OCI-LY7 (cell line): Measurements from ENCODE around the gene ZXDA. TPM values are rescaled to one million over a fixed set of nuclear protein-coding genes. Genes with fewer than 3 reads are reported as not detected.

ENCODE experiments used
- BruUV-seq: library from RNA; stranded (reverse); fragments of 400-500 nt; replicated peaks from 2 replicates; lab custom pipeline; 2021; lab: Mats Ljungman, UMichigan
- CTCF ChIA-PET: fragments of 300-600 bp; sonication (Branson Sonifier 250); formaldehyde crosslinking; loops from one replicate; lab custom pipeline; 2022; ENCODE audit warnings: antibody characterized with exemption; ENCODE audit not compliant: unreplicated experiment; lab: Charles Lee
- POLR2A ChIA-PET: fragments of 300-600 bp; sonication (Branson Sonifier 250); formaldehyde crosslinking; loops from one replicate; lab custom pipeline; 2022; ENCODE audit warnings: antibody characterized with exemption; lab: Charles Lee
- DNase-seq: peaks from one replicate; pipeline ENCODE4 v3.0.0-alpha.2; 2015; ENCODE audit warnings: low spot score
- H2AFZ ChIP-seq: fragments of 200-600 bp; sonication (generic), shearing (Covaris generic); 2 replicates; pipeline ENCODE4 v1.6.1; 2014; ENCODE audit warnings: mild to moderate bottlenecking, antibody characterized with exemption, low read length, moderate library complexity
- H3K27ac ChIP-seq: fragments of 200-600 bp; sonication (generic); 2 replicates; pipeline ENCODE4 v1.5.1; 2014; ENCODE audit warnings: mixed run types, low read depth, mild to moderate bottlenecking, moderate library complexity, low read length, inconsistent platforms; ENCODE audit not compliant: poor library complexity, severe bottlenecking
- H3K36me3 ChIP-seq: fragments of 200-600 bp; sonication (generic); 2 replicates; pipeline ENCODE4 v1.6.1; 2014; ENCODE audit warnings: mild to moderate bottlenecking, antibody characterized with exemption, low read length, moderate library complexity, mixed read lengths; ENCODE audit not compliant: insufficient read depth
- H3K4me1 ChIP-seq: fragments of 200-600 bp; sonication (generic); 2 replicates; pipeline ENCODE4 v1.5.1; 2014; ENCODE audit warnings: mild to moderate bottlenecking, low read length; ENCODE audit not compliant: insufficient read depth, poor library complexity, severe bottlenecking
- H3K4me2 ChIP-seq: fragments of 200-600 bp; sonication (generic); 2 replicates; pipeline ENCODE4 v1.6.1; 2014; ENCODE audit warnings: mild to moderate bottlenecking, low read length
- H3K4me3 ChIP-seq: fragments of 200-600 bp; sonication (generic); 2 replicates; pipeline ENCODE4 v1.5.1; 2014; ENCODE audit warnings: mild to moderate bottlenecking, low read depth, low read length; ENCODE audit not compliant: poor library complexity, severe bottlenecking
- H3K79me2 ChIP-seq: fragments of 200-600 bp; sonication (generic); 2 replicates; pipeline ENCODE4 v1.6.1; 2016; ENCODE audit warnings: low read depth, mild to moderate bottlenecking, low read length, moderate library complexity, mixed read lengths; ENCODE audit not compliant: insufficient read depth
- H3K9me2 ChIP-seq: fragments of 200-600 bp; sonication (generic); 2 replicates; pipeline ENCODE4 v1.6.1; 2016; ENCODE audit warnings: mild to moderate bottlenecking, low read length, mixed read lengths; ENCODE audit not compliant: insufficient read depth
- H3K9me3 ChIP-seq: fragments of 200-600 bp; sonication (generic); 2 replicates; pipeline ENCODE4 v1.6.1; 2014; ENCODE audit warnings: mild to moderate bottlenecking, mixed run types, low read length, mixed read lengths
- H4K20me1 ChIP-seq: fragments of 200-600 bp; sonication (generic); 2 replicates; pipeline ENCODE4 v1.6.1; 2014; ENCODE audit warnings: mild to moderate bottlenecking, antibody characterized with exemption, low read length, moderate library complexity, mixed read lengths; ENCODE audit not compliant: insufficient read depth
- EZH2phosphoT487 ChIP-seq: fragments of 200-600 bp; sonication (generic); IDR thresholded peaks from 2 replicates; pipeline ENCODE4 v1.6.1; 2018; ENCODE audit warnings: low read depth, borderline replicate concordance, mild to moderate bottlenecking, mixed run types, antibody characterized with exemption, low read length, moderate library complexity, mixed read lengths
- intact Hi-C: fragments of 100-400 bp; cut with micrococcal nuclease; formaldehyde crosslinking; loops from one replicate; pipeline ENCODE4 v1.10.0; 2022; ENCODE audit not compliant: unreplicated experiment
- total RNA-seq, 2 experiments: library from RNA; depleted of rRNA in 1 of 2; stranded (reverse); fragments of >200 nt in 1 of 2; shearing (Covaris generic) in 1 of 2; gene quantifications; 2 replicates each; pipeline ENCODE4 v1.2.3, GENCODE V29; 2014 to 2022
- TF ChIP-seq, protein P1 (sequence below): fragments of 200-600 bp; sonication (generic); conservative IDR thresholded peaks from 2 replicates; pipeline ENCODE4 v1.5.1; 2014; ENCODE audit warnings: mild to moderate bottlenecking, antibody characterized with exemption, low read length, moderate library complexity, mixed read lengths

Gene ZXDA
- total RNA-seq, 2 experiments from 2014 or later = 1.5 to 5.2 TPM

DNA sequence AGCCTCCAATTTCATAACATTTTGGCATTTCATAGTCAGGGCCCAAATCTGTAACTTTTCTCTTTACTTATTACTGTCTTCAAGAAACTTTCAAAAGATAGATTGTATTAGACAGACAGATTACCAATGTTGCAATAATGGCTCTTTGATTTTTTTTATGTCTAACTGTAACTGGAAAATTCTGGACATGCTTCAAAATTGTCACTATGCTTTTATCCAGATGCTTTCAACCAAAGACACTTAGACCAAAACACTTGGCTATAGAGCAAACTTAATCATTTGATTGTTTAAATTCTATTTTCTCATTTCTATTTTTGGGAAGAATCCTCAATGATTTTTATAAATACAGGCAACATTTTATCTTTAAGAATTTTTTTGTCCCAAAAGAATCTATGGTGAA lies 10.4 kb downstream of the ZXDA start:
- CTCF ChIA-PET = no interaction called here
- no peak overlapping the region for H3K4me3 ChIP-seq
- no peaks in the 10 kb centered on the region for H3K79me2 ChIP-seq
- H3K27ac ChIP-seq = no peak overlapping the region
- POLR2A ChIA-PET = no interaction called here
- H3K4me2 ChIP-seq = no peak overlapping the region
- TF ChIP-seq EZH2phosphoT487 = no peak
- TF ChIP-seq, protein P1, sequence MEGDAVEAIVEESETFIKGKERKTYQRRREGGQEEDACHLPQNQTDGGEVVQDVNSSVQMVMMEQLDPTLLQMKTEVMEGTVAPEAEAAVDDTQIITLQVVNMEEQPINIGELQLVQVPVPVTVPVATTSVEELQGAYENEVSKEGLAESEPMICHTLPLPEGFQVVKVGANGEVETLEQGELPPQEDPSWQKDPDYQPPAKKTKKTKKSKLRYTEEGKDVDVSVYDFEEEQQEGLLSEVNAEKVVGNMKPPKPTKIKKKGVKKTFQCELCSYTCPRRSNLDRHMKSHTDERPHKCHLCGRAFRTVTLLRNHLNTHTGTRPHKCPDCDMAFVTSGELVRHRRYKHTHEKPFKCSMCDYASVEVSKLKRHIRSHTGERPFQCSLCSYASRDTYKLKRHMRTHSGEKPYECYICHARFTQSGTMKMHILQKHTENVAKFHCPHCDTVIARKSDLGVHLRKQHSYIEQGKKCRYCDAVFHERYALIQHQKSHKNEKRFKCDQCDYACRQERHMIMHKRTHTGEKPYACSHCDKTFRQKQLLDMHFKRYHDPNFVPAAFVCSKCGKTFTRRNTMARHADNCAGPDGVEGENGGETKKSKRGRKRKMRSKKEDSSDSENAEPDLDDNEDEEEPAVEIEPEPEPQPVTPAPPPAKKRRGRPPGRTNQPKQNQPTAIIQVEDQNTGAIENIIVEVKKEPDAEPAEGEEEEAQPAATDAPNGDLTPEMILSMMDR = no peak
- DNase-seq = no peak
- H3K36me3 ChIP-seq = no peaks in the 10 kb centered on the region
- no peaks in the 10 kb centered on the region for H3K9me2 ChIP-seq
- intact Hi-C loops = no loop called here
- H3K9me3 ChIP-seq = no peaks in the 10 kb centered on the region
- no peaks in the 10 kb centered on the region for H3K4me1 ChIP-seq
- H2AFZ ChIP-seq = no peak overlapping the region
- no peaks in the 10 kb centered on the region for H4K20me1 ChIP-seq
- BruUV-seq = no TSS peak

DNA sequence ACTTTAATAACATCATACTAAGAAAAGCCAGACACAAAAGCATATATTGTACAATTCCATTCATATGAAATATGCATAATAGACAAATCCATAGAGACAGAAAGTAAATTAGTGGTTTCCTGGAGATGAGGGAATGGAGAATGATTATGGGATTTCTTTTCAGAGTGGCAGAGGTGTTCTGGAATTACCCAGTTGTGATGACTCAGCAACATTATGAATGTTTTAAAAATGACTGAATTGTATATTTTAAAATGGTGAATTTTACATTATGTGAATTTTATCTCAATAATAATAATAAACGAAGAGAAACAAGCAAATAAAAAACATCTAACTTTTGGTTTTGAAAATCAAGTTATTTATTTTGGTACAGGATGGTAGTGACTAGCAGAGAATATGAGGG lies 11.2 kb downstream of the ZXDA start:
- POLR2A ChIA-PET = no interaction called here

DNA sequence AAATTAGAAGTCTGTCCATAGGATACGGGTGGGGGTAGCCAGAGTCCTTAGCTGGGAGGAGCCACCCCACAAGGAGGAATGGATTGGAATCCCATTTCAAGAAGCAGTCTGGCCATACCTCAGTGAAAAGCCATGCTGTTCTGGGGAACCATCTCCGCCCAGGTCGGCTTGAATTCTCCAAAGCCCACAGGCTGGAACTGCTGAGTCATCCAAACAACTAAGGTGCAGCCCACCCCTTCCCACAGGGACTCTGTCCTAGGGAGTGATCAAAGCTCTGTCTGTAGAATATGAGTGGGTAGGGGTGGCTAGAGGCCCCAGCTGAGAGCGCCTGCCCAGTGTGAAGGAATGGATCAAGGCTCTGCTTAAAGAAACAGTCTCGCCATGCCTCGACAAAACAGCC lies 38.8 kb downstream of the ZXDA start:
- Histone ChIP-seq H3K4me1 (no peaks in the 10 kb centered on the region), H4K20me1 (no peaks in the 10 kb centered on the region), H3K4me2 (no peak overlapping the region), H3K9me3 (no peaks in the 10 kb centered on the region), H3K9me2 (no peaks in the 10 kb centered on the region), H3K36me3 (no peaks in the 10 kb centered on the region), H3K27ac (no peak overlapping the region), H2AFZ (no peak overlapping the region), H3K79me2 (no peaks in the 10 kb centered on the region), H3K4me3 (no peak overlapping the region)
- no TSS peak for BruUV-seq
- DNase-seq = no peak
- ChIA-PET POLR2A (no interaction called here), CTCF (no interaction called here)
- intact Hi-C loops = no loop called here
- TF ChIP-seq EZH2phosphoT487 = no peak

More for the DNA sequence above, 11.2 kb downstream of the ZXDA start:
- no peak overlapping the region for H3K27ac ChIP-seq
- H3K79me2 ChIP-seq = no peaks in the 10 kb centered on the region
- no peaks in the 10 kb centered on the region for H3K9me2 ChIP-seq
- no peak overlapping the region for H2AFZ ChIP-seq
- no peak overlapping the region for H3K4me3 ChIP-seq
- H3K4me2 ChIP-seq = no peak overlapping the region
- intact Hi-C loops = no loop called here
- DNase-seq = no peak
- H3K36me3 ChIP-seq = no peaks in the 10 kb centered on the region
- no peaks in the 10 kb centered on the region for H4K20me1 ChIP-seq
- CTCF ChIA-PET = no interaction called here
- BruUV-seq = no TSS peak
- TF ChIP-seq EZH2phosphoT487 = no peak
- TF ChIP-seq, protein P1 = no peak
- H3K4me1 ChIP-seq = no peaks in the 10 kb centered on the region
- H3K9me3 ChIP-seq = no peaks in the 10 kb centered on the region

Other genes starting within 250 kb of the ZXDA start
- gene NLRP2B, start 230.2 kb downstream of the ZXDA start, total RNA-seq (2014; rRNA removed; shearing (Covaris generic)) = not detected in 2 replicates
- gene NLRP2B, start 230.2 kb downstream of the ZXDA start, total RNA-seq (2022) = not detected in 2 replicates